Heart left ventricle (tissue), 13 donors: Measurements from ENCODE around the gene TMF1.

Experiments
- POLR2A ChIP-seq, 2 donors: fragments of 450-650 bp; IDR thresholded peaks; one replicate each; pipeline ENCODE4 v1.6.1; 2017; ENCODE audit warnings: antibody characterized with exemption in 2 of 2, mild to moderate bottlenecking in 2 of 2, moderate library complexity in 2 of 2
- TF ChIP-seq, protein P1 (sequence below), 12 donors: fragments of 200-600 bp; sonication (generic) in 4 of 12; IDR thresholded peaks; one replicate each; pipeline versions ENCODE4 v1.5.0 to v1.8.0; 2018 to 2022; ENCODE audit warnings: antibody characterized with exemption in 12 of 12, mild to moderate bottlenecking in 5 of 12
- donor health status: ischemic (EF 13 %, LVEDD 7.1; RV severe dilation, severe dysfunction).
- donor health status: DM: no; HTN: yes; CAD: no.
- donor health status: DM: no; HTN: no; CAD: no.
- donor health status: ischemic (EF 25% LVEDD 6.9; RV normal size, moderate dysfunction).
- donor health status: ischemic (EF 25% LVEDD 5.7; RV mildly dilated, moderate dysfunction).
- donor health status: ischemic (EF 35%, LVEDD 5.7; RV mildly dilated, moderate dysfunction).
- donor health status: nonischemic (EF 11% LVEDD 7.7; RV severe dilation, severe dysfunction).
- donor health status: DM: yes; HTN: yes; CAD: no.
- donor health status: PGD.
- donor health status: ischemic (EF 29% LVEDD 5.4; RV normal size, mild dysfunction).
- donor health status: nonischemic (EF 23%, LVEDD 6.1; RV moderate dilation, normal function).

DNA sequence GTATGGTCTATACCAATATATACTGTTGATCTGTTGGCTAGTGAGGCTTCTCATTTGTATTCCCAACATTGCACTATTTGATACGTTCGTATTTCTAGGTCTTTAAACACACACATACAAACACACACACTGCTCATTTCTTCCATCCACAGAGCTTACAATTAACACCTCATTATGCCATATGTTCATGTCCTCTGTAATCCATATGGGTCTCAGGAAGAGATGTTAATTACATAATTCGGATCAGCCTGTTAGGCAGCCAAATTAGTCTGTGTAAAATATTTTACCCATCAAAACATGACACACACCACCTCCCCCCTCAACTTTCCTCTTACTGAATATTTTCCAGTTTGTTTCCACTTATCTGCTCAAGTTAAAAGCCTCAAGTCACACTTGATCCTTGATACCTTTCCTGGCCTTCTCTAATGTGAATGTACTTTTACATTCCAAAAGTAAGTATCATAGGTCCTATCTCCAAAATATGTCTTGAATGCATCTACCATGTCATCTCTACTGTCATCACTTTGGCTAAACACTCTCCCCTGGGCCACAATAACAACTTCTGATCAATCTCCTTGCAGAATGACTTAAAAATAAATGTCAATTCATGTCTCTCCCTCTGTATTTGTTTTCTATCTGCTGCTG, 66.9 kb downstream of the TMF1 start:
- TF ChIP-seq, protein P1, sequence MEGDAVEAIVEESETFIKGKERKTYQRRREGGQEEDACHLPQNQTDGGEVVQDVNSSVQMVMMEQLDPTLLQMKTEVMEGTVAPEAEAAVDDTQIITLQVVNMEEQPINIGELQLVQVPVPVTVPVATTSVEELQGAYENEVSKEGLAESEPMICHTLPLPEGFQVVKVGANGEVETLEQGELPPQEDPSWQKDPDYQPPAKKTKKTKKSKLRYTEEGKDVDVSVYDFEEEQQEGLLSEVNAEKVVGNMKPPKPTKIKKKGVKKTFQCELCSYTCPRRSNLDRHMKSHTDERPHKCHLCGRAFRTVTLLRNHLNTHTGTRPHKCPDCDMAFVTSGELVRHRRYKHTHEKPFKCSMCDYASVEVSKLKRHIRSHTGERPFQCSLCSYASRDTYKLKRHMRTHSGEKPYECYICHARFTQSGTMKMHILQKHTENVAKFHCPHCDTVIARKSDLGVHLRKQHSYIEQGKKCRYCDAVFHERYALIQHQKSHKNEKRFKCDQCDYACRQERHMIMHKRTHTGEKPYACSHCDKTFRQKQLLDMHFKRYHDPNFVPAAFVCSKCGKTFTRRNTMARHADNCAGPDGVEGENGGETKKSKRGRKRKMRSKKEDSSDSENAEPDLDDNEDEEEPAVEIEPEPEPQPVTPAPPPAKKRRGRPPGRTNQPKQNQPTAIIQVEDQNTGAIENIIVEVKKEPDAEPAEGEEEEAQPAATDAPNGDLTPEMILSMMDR (IDR thresholded peaks at IDR 0.05), result no peak
- TF ChIP-seq POLR2A (IDR thresholded peaks at IDR 0.05), result no peak
